Muscle layer of colon (tissue), 2 donors: Measurements from ENCODE around the gene FKBP5.

Source experiments
- H3K27ac ChIP-seq: one replicate; pipeline ENCODE4 v1.7.0; 2013; ENCODE audit warnings: low read depth, mild to moderate bottlenecking, low read length, moderate library complexity
- H3K27me3 ChIP-seq, 2 donors: one replicate each; pipeline ENCODE4 v1.7.0; 2013; ENCODE audit warnings: low read length in 2 of 2, mild to moderate bottlenecking in 2 of 2; ENCODE audit not compliant: insufficient read depth in 2 of 2, control insufficient read depth in 1 of 2
- H3K36me3 ChIP-seq: one replicate; pipeline ENCODE4 v1.7.0; 2013; ENCODE audit warnings: mild to moderate bottlenecking, low read length; ENCODE audit not compliant: insufficient read depth
- H3K4me1 ChIP-seq: one replicate; pipeline ENCODE4 v1.7.0; 2013; ENCODE audit warnings: mild to moderate bottlenecking, low read length; ENCODE audit not compliant: insufficient read depth
- H3K4me3 ChIP-seq, 2 donors: one replicate each; pipeline ENCODE4 v1.7.0; 2013; ENCODE audit warnings: low read length in 2 of 2, low read depth in 1 of 2, mild to moderate bottlenecking in 1 of 2, moderate library complexity in 1 of 2
- H3K9ac ChIP-seq: one replicate; pipeline ENCODE4 v1.7.0; 2013; ENCODE audit warnings: low read length
- H3K9me3 ChIP-seq: one replicate; pipeline ENCODE4 v1.7.0; 2013; ENCODE audit warnings: mild to moderate bottlenecking, low read length
- donor health status: abdominal sarcoma.
- donor health status: Adenocarcinoma of cecum.

Gene FKBP5

GRCh38 chr6:35729722-35730121, 41.0 kb upstream of the FKBP5 start:
- H3K9me3 ChIP-seq = no peaks in the 10 kb centered on the region
- H3K4me1 ChIP-seq = peaks cover 66% of the 10 kb centered on the region
- H3K27me3 ChIP-seq = no peaks in the 10 kb centered on the region
- peak overlapping the region; percentile 86 for H3K9ac ChIP-seq
- H3K36me3 ChIP-seq = no peaks in the 10 kb centered on the region
- no peak overlapping the region for H3K4me3 ChIP-seq
- peak overlapping the region; percentile 99 for H3K27ac ChIP-seq

- Histone ChIP-seq H3K27me3 (no peaks in the 10 kb centered on the region), H3K36me3 (no peaks in the 10 kb centered on the region), H3K4me1 (peaks cover 66% of the 10 kb centered on the region), H3K9ac (peak overlapping the region; percentile 86), H3K9me3 (no peaks in the 10 kb centered on the region), H3K27ac (peak overlapping the region; percentile 99), H3K4me3 (peak overlapping the region; percentile 28 to 62)
Measured at GRCh38 chr6:35728683-35729678, 40.3 kb upstream of the FKBP5 start.

GRCh38 chr6:35727935-35728682, 39.4 kb upstream of the FKBP5 start:
- Histone ChIP-seq H3K4me3 (peak overlapping the region; percentile 47 to 62), H3K9me3 (no peaks in the 10 kb centered on the region), H3K36me3 (no peaks in the 10 kb centered on the region), H3K27ac (peak overlapping the region; percentile 99), H3K27me3 (no peaks in the 10 kb centered on the region), H3K9ac (peak overlapping the region; percentile 86), H3K4me1 (peaks cover 64% of the 10 kb centered on the region)

- H3K4me3 ChIP-seq = peak overlapping the region; percentile 47 to 53
- H3K36me3 ChIP-seq = no peaks in the 10 kb centered on the region
- peak overlapping the region; percentile 97 for H3K27ac ChIP-seq
- H3K27me3 ChIP-seq = no peaks in the 10 kb centered on the region
- no peaks in the 10 kb centered on the region for H3K9me3 ChIP-seq
- H3K4me1 ChIP-seq = peaks cover 60% of the 10 kb centered on the region
- H3K9ac ChIP-seq = peak overlapping the region; percentile 52
Measured at GRCh38 chr6:35727231-35727934, 38.7 kb upstream of the FKBP5 start.

- Histone ChIP-seq H3K36me3 (no peaks in the 10 kb centered on the region), H3K9me3 (no peaks in the 10 kb centered on the region), H3K27me3 (no peaks in the 10 kb centered on the region), H3K27ac (peak overlapping the region; percentile 97), H3K9ac (peak overlapping the region; percentile 52), H3K4me1 (peaks cover 60% of the 10 kb centered on the region), H3K4me3 (peak overlapping the region in 1 of 2 donors; percentile 20)
Measured at GRCh38 chr6:35725721-35726438, 37.2 kb upstream of the FKBP5 start.

- peak overlapping the region; percentile 97 for H3K27ac ChIP-seq
- no peak overlapping the region for H3K4me3 ChIP-seq
- H3K9ac ChIP-seq = peak overlapping the region; percentile 44
- peaks cover 60% of the 10 kb centered on the region for H3K4me1 ChIP-seq
- H3K9me3 ChIP-seq = no peaks in the 10 kb centered on the region
- H3K27me3 ChIP-seq = no peaks in the 10 kb centered on the region
- no peaks in the 10 kb centered on the region for H3K36me3 ChIP-seq
Measured at GRCh38 chr6:35725081-35725708, 36.5 kb upstream of the FKBP5 start.

- Histone ChIP-seq H3K4me1 (peaks cover 60% of the 10 kb centered on the region), H3K27ac (peak overlapping the region; percentile 97), H3K36me3 (no peaks in the 10 kb centered on the region), H3K9ac (no peak overlapping the region), H3K9me3 (no peaks in the 10 kb centered on the region), H3K4me3 (no peak overlapping the region), H3K27me3 (no peaks in the 10 kb centered on the region)
Measured at GRCh38 chr6:35724471-35724870, 35.8 kb upstream of the FKBP5 start.

GRCh38 chr6:35724059-35724458, 35.3 kb upstream of the FKBP5 start:
- no peaks in the 10 kb centered on the region for H3K9me3 ChIP-seq
- H3K36me3 ChIP-seq = no peaks in the 10 kb centered on the region
- H3K4me3 ChIP-seq = no peak overlapping the region
- H3K27ac ChIP-seq = peak overlapping the region; percentile 6
- peaks cover 60% of the 10 kb centered on the region for H3K4me1 ChIP-seq
- H3K9ac ChIP-seq = no peak overlapping the region
- no peaks in the 10 kb centered on the region for H3K27me3 ChIP-seq

- no peak overlapping the region for H3K9ac ChIP-seq
- peaks cover 60% of the 10 kb centered on the region for H3K4me1 ChIP-seq
- H3K27me3 ChIP-seq = no peaks in the 10 kb centered on the region
- peak overlapping the region; percentile 6 for H3K27ac ChIP-seq
- no peaks in the 10 kb centered on the region for H3K9me3 ChIP-seq
- H3K36me3 ChIP-seq = no peaks in the 10 kb centered on the region
- H3K4me3 ChIP-seq = no peak overlapping the region
Measured at GRCh38 chr6:35723587-35723986, 34.9 kb upstream of the FKBP5 start.

GRCh38 chr6:35722121-35722761, 33.5 kb upstream of the FKBP5 start:
- no peaks in the 10 kb centered on the region for H3K36me3 ChIP-seq
- H3K27ac ChIP-seq = peak overlapping the region; percentile 48
- peaks cover 64% of the 10 kb centered on the region for H3K4me1 ChIP-seq
- H3K9ac ChIP-seq = no peak overlapping the region
- no peaks in the 10 kb centered on the region for H3K27me3 ChIP-seq
- no peaks in the 10 kb centered on the region for H3K9me3 ChIP-seq
- no peak overlapping the region for H3K4me3 ChIP-seq
